H9 (cell line): ENCODE results near the gene IL3RA. TPM values are rescaled to one million over a fixed set of nuclear protein-coding genes. Genes with fewer than 3 reads are reported as not detected.
A peak's percentile ranks its signal among the peaks of the same experiment; 100 is the strongest.

Source experiments
- DNase-seq: peaks from one replicate; pipeline ENCODE4 v3.0.0-alpha.2; 2017
- H2AFZ ChIP-seq: one replicate; pipeline ENCODE4 v1.6.1; 2013; ENCODE audit warnings: mild to moderate bottlenecking, low read length, control low read depth, moderate library complexity
- H2AK5ac ChIP-seq: 2 replicates; pipeline ENCODE4 v1.6.1; 2013; ENCODE audit warnings: low read length, control low read depth, mixed read lengths; ENCODE audit not compliant: insufficient read length
- H2BK120ac ChIP-seq: one replicate; pipeline ENCODE4 v1.6.1; 2013; ENCODE audit warnings: low read depth, mild to moderate bottlenecking, low read length, control low read depth, inconsistent platforms; ENCODE audit not compliant: poor library complexity, severe bottlenecking
- H2BK12ac ChIP-seq: 2 replicates; pipeline ENCODE4 v1.6.1; 2013; ENCODE audit warnings: low read length, control low read depth, mixed read lengths, low read depth; ENCODE audit not compliant: insufficient read length
- H2BK15ac ChIP-seq: 2 replicates; pipeline ENCODE4 v1.6.1; 2013; ENCODE audit warnings: low read depth, low read length, control low read depth
- H2BK20ac ChIP-seq: one replicate; pipeline ENCODE4 v1.6.1; 2013; ENCODE audit warnings: low read depth, mild to moderate bottlenecking, low read length, control low read depth, inconsistent platforms; ENCODE audit not compliant: poor library complexity, severe bottlenecking
- H2BK5ac ChIP-seq: 2 replicates; pipeline ENCODE4 v1.6.1; 2013; ENCODE audit warnings: low read length, control low read depth, mixed read lengths; ENCODE audit not compliant: insufficient read length
- H3K14ac ChIP-seq: 2 replicates; pipeline ENCODE4 v1.6.1; 2013; ENCODE audit warnings: low read length, control low read depth; ENCODE audit not compliant: insufficient read depth
- H3K18ac ChIP-seq: 2 replicates; pipeline ENCODE4 v1.6.1; 2013; ENCODE audit warnings: low read depth, mild to moderate bottlenecking, mixed read lengths, low read length, control low read depth; ENCODE audit not compliant: insufficient read length
- H3K23ac ChIP-seq: 2 replicates; pipeline ENCODE4 v1.6.1; 2013; ENCODE audit warnings: low read length, control low read depth, mixed read lengths, low read depth; ENCODE audit not compliant: insufficient read length
- H3K23me2 ChIP-seq: 2 replicates; pipeline ENCODE4 v1.6.1; 2013; ENCODE audit warnings: low read depth, mild to moderate bottlenecking, mixed read lengths, low read length, control low read depth; ENCODE audit not compliant: insufficient read length, poor library complexity, severe bottlenecking
- H3K27ac ChIP-seq: 2 replicates; pipeline ENCODE4 v1.5.1; 2013; ENCODE audit warnings: low read length, control low read depth, mixed read lengths, low read depth; ENCODE audit not compliant: insufficient read length
- H3K27me3 ChIP-seq: 2 replicates; pipeline ENCODE4 v1.6.1; 2013; ENCODE audit warnings: low read length, control low read depth, inconsistent platforms; ENCODE audit not compliant: insufficient read depth
- H3K4ac ChIP-seq: 2 replicates; pipeline ENCODE4 v1.6.1; 2013; ENCODE audit warnings: low read depth, mild to moderate bottlenecking, control low read depth, inconsistent platforms, low read length, moderate library complexity
- H3K4me1 ChIP-seq: 2 replicates; pipeline ENCODE4 v1.6.1; 2013; ENCODE audit warnings: low read length, control low read depth, inconsistent platforms; ENCODE audit not compliant: insufficient read depth
- H3K4me2 ChIP-seq: 2 replicates; pipeline ENCODE4 v1.6.1; 2013; ENCODE audit warnings: low read length, control low read depth, mixed read lengths; ENCODE audit not compliant: insufficient read length, insufficient read depth
- H3K56ac ChIP-seq: 2 replicates; pipeline ENCODE4 v1.6.1; 2013; ENCODE audit warnings: low read depth, mild to moderate bottlenecking, mixed read lengths, low read length, control low read depth; ENCODE audit not compliant: insufficient read length
- H3K79me1 ChIP-seq: 2 replicates; pipeline ENCODE4 v1.6.1; 2013; ENCODE audit warnings: low read depth, mild to moderate bottlenecking, moderate library complexity, low read length, control low read depth, inconsistent platforms; ENCODE audit not compliant: insufficient read depth, poor library complexity, severe bottlenecking
- H3K79me2 ChIP-seq: 2 replicates; pipeline ENCODE4 v1.6.1; 2013; ENCODE audit warnings: low read length, control low read depth, inconsistent platforms; ENCODE audit not compliant: insufficient read depth
- H3K9ac ChIP-seq: 2 replicates; pipeline ENCODE4 v1.6.1; 2013; ENCODE audit warnings: low read length, control low read depth, mixed read lengths; ENCODE audit not compliant: insufficient read length; ENCODE audit errors: extremely low read depth
- H3K9me3 ChIP-seq: one replicate; pipeline ENCODE4 v1.6.1; 2013; ENCODE audit warnings: low read depth, low read length, inconsistent platforms; ENCODE audit not compliant: control insufficient read depth
- H3T11ph ChIP-seq: one replicate; pipeline ENCODE4 v1.6.1; 2013; ENCODE audit warnings: mild to moderate bottlenecking, low read length, control low read depth, inconsistent platforms
- H4K20me1 ChIP-seq: one replicate; pipeline ENCODE4 v1.6.1; 2013; ENCODE audit not compliant: control insufficient read depth, insufficient read length, insufficient read depth
- H4K5ac ChIP-seq: 2 replicates; pipeline ENCODE4 v1.6.1; 2013; ENCODE audit warnings: low read depth, mild to moderate bottlenecking, mixed read lengths, low read length, control low read depth; ENCODE audit not compliant: insufficient read length
- H4K8ac ChIP-seq: replicated peaks from 2 replicates; pipeline ENCODE4 v1.6.1; 2013; ENCODE audit warnings: low read length, control low read depth, mixed read lengths, low read depth; ENCODE audit not compliant: insufficient read length
- H4K91ac ChIP-seq: 2 replicates; pipeline ENCODE4 v1.6.1; 2013; ENCODE audit warnings: low read depth, mild to moderate bottlenecking, moderate library complexity, mixed read lengths, low read length, control low read depth; ENCODE audit not compliant: insufficient read length
- H3K27ac Mint-ChIP-seq, 3 experiments: 2 replicates in 2 of 3; 3 replicates in 1 of 3; pipeline ENCODE4 v1.8.0; 2020 to 2021; ENCODE audit warnings: mixed read lengths in 3 of 3, mild to moderate bottlenecking in 1 of 3, moderate library complexity in 1 of 3
- H3K27me3 Mint-ChIP-seq: 2 replicates; pipeline ENCODE4 v1.8.0; 2021; ENCODE audit warnings: low read depth, mild to moderate bottlenecking, moderate library complexity, mixed read lengths
- H3K36me3 Mint-ChIP-seq, 3 experiments: 2 replicates in 2 of 3; 3 replicates in 1 of 3; pipeline ENCODE4 v1.8.0; 2020 to 2021; ENCODE audit warnings: low read depth in 3 of 3, mixed read lengths in 3 of 3; ENCODE audit not compliant: insufficient read depth in 1 of 3
- H3K4me1 Mint-ChIP-seq, 2 experiments: 2 replicates each; pipeline ENCODE4 v1.8.0; 2020; ENCODE audit warnings: mixed read lengths in 2 of 2
- H3K4me3 Mint-ChIP-seq, 2 experiments: 2 replicates in 1 of 2; 3 replicates in 1 of 2; pipeline ENCODE4 v1.8.0; 2020 to 2021; ENCODE audit warnings: mild to moderate bottlenecking in 2 of 2, mixed read lengths in 2 of 2, moderate library complexity in 1 of 2
- H3K9me3 Mint-ChIP-seq, 2 experiments: 2 replicates in 1 of 2; 3 replicates in 1 of 2; pipeline ENCODE4 v1.8.0; 2020; ENCODE audit warnings: mild to moderate bottlenecking in 2 of 2, mixed read lengths in 2 of 2, moderate library complexity in 1 of 2
- CTCF ChIP-seq: fragments of 200-600 bp; sonication (generic); conservative IDR thresholded peaks from 3 replicates; pipeline ENCODE4 v1.8.0; 2021; ENCODE audit warnings: antibody characterized with exemption, mild to moderate bottlenecking
- WGBS: extraction: QIAGEN DNeasy Blood & Tissue Kit; methylation state at CpG from one replicate; pipeline ENCODE4 v1.1.7; 2013; ENCODE audit warnings: missing lambda C conversion rate, low lambda C conversion rate, mixed read lengths; ENCODE audit not compliant: insufficient read length; ENCODE audit errors: extremely low coverage; 5-methylcytosine and 5-hydroxymethylcytosine counted together
- total RNA-seq: library from RNA; stranded (reverse); gene quantifications from 2 replicates; pipeline ENCODE4 v1.2.1, GENCODE V29; 2021

Gene IL3RA
- total RNA-seq, 1 experiment from 2014 or later = 0.24 TPM

GRCh38 chrX:1355131-1356046 is 18.8 kb downstream of the IL3RA start:
- Histone ChIP-seq H2AFZ (no peak overlapping the region), H3K18ac (peak overlapping the region; percentile 69), H3K14ac (no peak overlapping the region), H4K20me1 (no peaks in the 10 kb centered on the region), H2BK120ac (no peak overlapping the region), H3K27me3 (no peaks in the 10 kb centered on the region), H3K4me1 (no peaks in the 10 kb centered on the region; the same call in 1 of the 2 replicates), H2BK5ac (no peak overlapping the region), H3T11ph (no peak overlapping the region), H3K23ac (no peak overlapping the region), H3K4me2 (peak overlapping the region; percentile 15), H4K91ac (no peak overlapping the region), H3K4ac (no peak overlapping the region), H2BK15ac (no peak overlapping the region), H2BK20ac (no peak overlapping the region), H2BK12ac (no peak overlapping the region), H3K27ac (no peak overlapping the region), H3K9me3 (no peaks in the 10 kb centered on the region), H4K8ac (no peak overlapping the region), H3K9ac (no peak overlapping the region), H3K23me2 (no peaks in the 10 kb centered on the region), H4K5ac (no peak overlapping the region), H3K79me1 (no peaks in the 10 kb centered on the region), H3K79me2 (no peaks in the 10 kb centered on the region), H3K56ac (no peak overlapping the region), H2AK5ac (no peak overlapping the region)
- peaks cover 2 to 4% of the 10 kb centered on the region in 2 experiments; a peak in 2 of 5 replicates for H3K9me3 Mint-ChIP-seq
- H3K27ac Mint-ChIP-seq = peak overlapping the region; percentile 22 to 90 (median 89); a peak in 4 of 7 replicates
- peak; percentile 80 for DNase-seq
- no CpG with 5 or more reads among the region's 11 CpGs for WGBS
- peaks cover 14 to 23% (median 22%) of the 10 kb centered on the region in 3 experiments; a peak in 6 of 7 replicates for H3K36me3 Mint-ChIP-seq
- peak overlapping the region in 1 of 2 experiments; percentile 35; a peak in 1 of 5 replicates for H3K4me3 Mint-ChIP-seq
- peaks cover 10 to 24% of the 10 kb centered on the region in 2 experiments for H3K4me1 Mint-ChIP-seq
- no peak for TF ChIP-seq CTCF
- H3K27me3 Mint-ChIP-seq = no peaks in the 10 kb centered on the region
